HEK293 (cell line): ENCODE results near the gene EFCAB12.

Experiments
- CTCF ChIA-PET: fragments of 350-600 bp; formaldehyde crosslinking; extraction: SDS; loops from one replicate; lab custom pipeline; 2021; ENCODE audit warnings: antibody characterized with exemption; lab: Yijun Ruan, JAX
- POLR2A ChIA-PET: fragments of 300-600 bp; formaldehyde crosslinking; extraction: SDS; loops from one replicate; lab custom pipeline; 2020; ENCODE audit warnings: antibody characterized with exemption, inconsistent platforms; lab: Yijun Ruan, JAX
- H3K27ac ChIP-seq: fragments of 200-500 bp; sonication (Bioruptor generic); 2 replicates; pipeline ENCODE4 v1.5.1; 2014; ENCODE audit warnings: low read depth, low read length, control low read depth, inconsistent platforms; ENCODE audit errors: extremely low read depth
- H3K36me3 ChIP-seq, 2 experiments: fragments of 200-500 bp in 1 of 2; sonication (Bioruptor generic) in 1 of 2; 1 replicate in 1 of 2; 2 replicates in 1 of 2; pipeline ENCODE4 v1.5.1; 2014 to 2017; ENCODE audit warnings: inconsistent platforms in 2 of 2, low read length in 2 of 2; ENCODE audit not compliant: control insufficient read depth in 2 of 2, insufficient read depth in 1 of 2
- H3K4me1 ChIP-seq: fragments of 200-500 bp; sonication (Bioruptor generic); 2 replicates; pipeline ENCODE4 v1.5.1; 2014; ENCODE audit warnings: mild to moderate bottlenecking, low read length, inconsistent platforms; ENCODE audit not compliant: control insufficient read depth, insufficient read depth
- H3K4me3 ChIP-seq: 2 replicates; pipeline ENCODE4 v1.5.1; 2011; ENCODE audit warnings: low read depth, mild to moderate bottlenecking, control low read depth, low read length, moderate library complexity
- H3K9me3 ChIP-seq: fragments of 200-500 bp; sonication (Bioruptor generic); 2 replicates; pipeline ENCODE4 v1.5.1; 2014; ENCODE audit warnings: low read depth, low read length, inconsistent platforms; ENCODE audit not compliant: control insufficient read depth, insufficient read depth
- INSM2 ChIP-seq: fragments of 450-650 bp; formaldehyde crosslinking; IDR thresholded peaks from 2 replicates; pipeline ENCODE4 v1.5.1; 2016; ENCODE audit warnings: missing biosample characterization, missing genetic modification characterization
- KLF1 ChIP-seq: fragments of 450-650 bp; formaldehyde crosslinking; IDR thresholded peaks from 2 replicates; pipeline ENCODE4 v1.5.1; 2016; ENCODE audit warnings: missing biosample characterization, missing genetic modification characterization
- OVOL3 ChIP-seq: fragments of 450-650 bp; formaldehyde crosslinking; IDR thresholded peaks from 2 replicates; pipeline ENCODE4 v1.5.1; 2016; ENCODE audit warnings: missing biosample characterization, missing genetic modification characterization
- PRDM4 ChIP-seq: fragments of 450-650 bp; formaldehyde crosslinking; IDR thresholded peaks from 2 replicates; pipeline ENCODE4 v1.5.1; 2017; ENCODE audit warnings: missing biosample characterization, missing genetic modification characterization
- SETDB1 ChIP-seq: IDR thresholded peaks from one replicate; pipeline ENCODE4 v1.6.1; 2017; ENCODE audit warnings: mild to moderate bottlenecking, low read length, moderate library complexity, mixed read lengths; ENCODE audit not compliant: insufficient read length
- ZBTB48 ChIP-seq: fragments of 450-650 bp; formaldehyde crosslinking; IDR thresholded peaks from 2 replicates; pipeline ENCODE4 v1.5.1; 2016; ENCODE audit warnings: missing biosample characterization, missing genetic modification characterization
- ZNF148 ChIP-seq: fragments of 450-650 bp; formaldehyde crosslinking; IDR thresholded peaks from 2 replicates; pipeline ENCODE4 v1.5.0; 2017; ENCODE audit warnings: missing biosample characterization, missing genetic modification characterization, borderline replicate concordance
- ZNF16 ChIP-seq: fragments of 450-650 bp; formaldehyde crosslinking; IDR thresholded peaks from 2 replicates; pipeline ENCODE4 v1.5.1; 2016; ENCODE audit warnings: low read depth, missing biosample characterization, missing genetic modification characterization
- ZNF19 ChIP-seq: fragments of 450-650 bp; formaldehyde crosslinking; IDR thresholded peaks from 2 replicates; pipeline ENCODE4; 2016; ENCODE audit warnings: missing biosample characterization, missing genetic modification characterization, low read depth
- ZNF202 ChIP-seq: fragments of 450-650 bp; formaldehyde crosslinking; IDR thresholded peaks from 2 replicates; pipeline ENCODE4 v1.5.1; 2016; ENCODE audit warnings: missing biosample characterization, missing genetic modification characterization, borderline replicate concordance
- ZNF221 ChIP-seq: fragments of 450-650 bp; formaldehyde crosslinking; IDR thresholded peaks from 2 replicates; pipeline ENCODE4 v1.5.1; 2017; ENCODE audit warnings: missing biosample characterization, missing genetic modification characterization, borderline replicate concordance
- ZNF23 ChIP-seq: fragments of 450-650 bp; formaldehyde crosslinking; IDR thresholded peaks from 2 replicates; pipeline ENCODE4 v1.5.1; 2016; ENCODE audit warnings: missing biosample characterization, missing genetic modification characterization, borderline replicate concordance
- ZNF335 ChIP-seq: fragments of 450-650 bp; formaldehyde crosslinking; conservative IDR thresholded peaks from 2 replicates; pipeline ENCODE4 v1.5.1; 2016; ENCODE audit warnings: missing biosample characterization, missing genetic modification characterization
- ZNF350 ChIP-seq: fragments of 450-650 bp; formaldehyde crosslinking; IDR thresholded peaks from 2 replicates; pipeline ENCODE4 v1.5.0; 2017; ENCODE audit warnings: missing biosample characterization, mild to moderate bottlenecking, missing genetic modification characterization
- ZNF354C ChIP-seq: fragments of 450-650 bp; formaldehyde crosslinking; IDR thresholded peaks from 2 replicates; pipeline ENCODE4 v1.5.1; 2016; ENCODE audit warnings: missing biosample characterization, missing genetic modification characterization, low read depth, borderline replicate concordance
- ZNF549 ChIP-seq: fragments of 450-650 bp; IDR thresholded peaks from 2 replicates; pipeline ENCODE4 v1.5.1; 2018; ENCODE audit warnings: missing biosample characterization, missing genetic modification characterization, mild to moderate bottlenecking, inconsistent platforms, moderate library complexity
- ZNF561 ChIP-seq: fragments of 450-650 bp; IDR thresholded peaks from 2 replicates; pipeline ENCODE4 v1.5.1; 2018; ENCODE audit warnings: missing biosample characterization, missing genetic modification characterization, borderline replicate concordance
- ZNF571 ChIP-seq: fragments of 450-650 bp; formaldehyde crosslinking; IDR thresholded peaks from 2 replicates; pipeline ENCODE4 v1.5.0; 2017; ENCODE audit warnings: missing biosample characterization, missing genetic modification characterization
- ZNF624 ChIP-seq: fragments of 450-650 bp; formaldehyde crosslinking; IDR thresholded peaks from 2 replicates; pipeline ENCODE4 v1.5.1; 2017; ENCODE audit warnings: missing biosample characterization, missing genetic modification characterization
- ZNF704 ChIP-seq: fragments of 450-650 bp; formaldehyde crosslinking; IDR thresholded peaks from 2 replicates; pipeline ENCODE4 v1.5.1; 2016; ENCODE audit warnings: missing biosample characterization, missing genetic modification characterization
- ZNF776 ChIP-seq: fragments of 450-650 bp; formaldehyde crosslinking; IDR thresholded peaks from 2 replicates; pipeline ENCODE4 v1.5.0; 2017; ENCODE audit warnings: missing biosample characterization, missing genetic modification characterization, borderline replicate concordance
- ZSCAN23 ChIP-seq: fragments of 450-650 bp; formaldehyde crosslinking; IDR thresholded peaks from 2 replicates; pipeline ENCODE4 v1.5.1; 2016; ENCODE audit warnings: missing biosample characterization, missing genetic modification characterization
- ZSCAN5A ChIP-seq: fragments of 450-650 bp; formaldehyde crosslinking; IDR thresholded peaks from 2 replicates; pipeline ENCODE4 v1.5.1; 2016; ENCODE audit warnings: missing biosample characterization, missing genetic modification characterization

The EFCAB12 gene

GRCh38 chr3:129352650-129353588, 75.5 kb downstream of the EFCAB12 start (continued):
- TF ChIP-seq PRDM4 (tag by site-specific recombination) (no peak), ZNF335 (tag by site-specific recombination) (no peak), ZNF561 (tag by site-specific recombination) (no peak), ZSCAN5A (no peak), ZNF549 (tag by site-specific recombination) (no peak)

GRCh38 chr3:129352045-129352444, 76.4 kb downstream of the EFCAB12 start:
- H3K4me3 ChIP-seq: no peak overlapping the region
- no peaks in the 10 kb centered on the region for H3K4me1 ChIP-seq
- no peaks in the 10 kb centered on the region for H3K9me3 ChIP-seq
- POLR2A ChIA-PET: no interaction called here
- H3K27ac ChIP-seq: no peak overlapping the region
- CTCF ChIA-PET: interaction anchor here (0.5 kb wide), 1 partner anchor 149 kb away, joined by 3 read pairs; no protein-coding TSS in a partner anchor
- H3K36me3 ChIP-seq: no peaks in the 10 kb centered on the region
- no peak for TF ChIP-seq ZNF23
- no peak for TF ChIP-seq ZNF776 (tag by site-specific recombination)
- TF ChIP-seq ZNF571 (tag by site-specific recombination): no peak
- TF ChIP-seq SETDB1: no peak
- no peak for TF ChIP-seq ZNF350 (tag by site-specific recombination)
- TF ChIP-seq ZNF16 (tag by site-specific recombination): no peak
- TF ChIP-seq KLF1: no peak
- no peak for TF ChIP-seq ZNF624 (tag by site-specific recombination)
- TF ChIP-seq ZNF354C (tag by site-specific recombination): no peak
- TF ChIP-seq ZNF704 (tag by site-specific recombination): no peak
- TF ChIP-seq ZNF19: no peak
- TF ChIP-seq ZNF148 (tag by site-specific recombination): no peak
- TF ChIP-seq ZNF221 (tag by site-specific recombination): no peak
- no peak for TF ChIP-seq ZBTB48
- TF ChIP-seq ZNF202 (tag by site-specific recombination): no peak
- TF ChIP-seq OVOL3 (tag by site-specific recombination): no peak
- no peak for TF ChIP-seq INSM2
- TF ChIP-seq ZSCAN23 (tag by site-specific recombination): no peak
